ENCODE results near the gene ENDOD1.

DNA sequence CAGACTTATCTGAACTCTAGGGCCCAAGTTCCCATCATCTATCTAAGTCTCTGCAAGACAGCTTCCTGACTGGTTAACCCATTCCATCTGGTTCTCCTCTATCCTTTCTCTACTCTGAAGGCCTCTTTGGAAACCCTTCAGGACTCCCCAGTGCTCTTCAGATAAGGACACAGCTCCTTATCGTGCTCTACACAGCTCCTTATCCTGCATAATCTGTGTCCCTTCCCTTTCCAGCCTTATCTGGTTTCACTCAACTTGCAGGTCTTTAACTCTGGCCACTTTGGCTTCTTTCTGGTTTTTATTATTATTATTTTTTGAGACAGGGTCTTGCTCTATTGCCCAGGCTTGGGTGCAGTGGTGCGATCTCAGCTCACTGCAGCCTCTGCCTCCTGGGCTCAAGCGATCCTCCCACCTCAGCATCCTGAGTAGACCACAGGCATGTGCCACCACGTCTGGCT lies 10.6 kb downstream of the ENDOD1 start:
- no peak for TF ChIP-seq MYC (IDR thresholded peaks at IDR 0.05; ENCODE audit: low read depth, low read length)
- TF ChIP-seq, protein P1, sequence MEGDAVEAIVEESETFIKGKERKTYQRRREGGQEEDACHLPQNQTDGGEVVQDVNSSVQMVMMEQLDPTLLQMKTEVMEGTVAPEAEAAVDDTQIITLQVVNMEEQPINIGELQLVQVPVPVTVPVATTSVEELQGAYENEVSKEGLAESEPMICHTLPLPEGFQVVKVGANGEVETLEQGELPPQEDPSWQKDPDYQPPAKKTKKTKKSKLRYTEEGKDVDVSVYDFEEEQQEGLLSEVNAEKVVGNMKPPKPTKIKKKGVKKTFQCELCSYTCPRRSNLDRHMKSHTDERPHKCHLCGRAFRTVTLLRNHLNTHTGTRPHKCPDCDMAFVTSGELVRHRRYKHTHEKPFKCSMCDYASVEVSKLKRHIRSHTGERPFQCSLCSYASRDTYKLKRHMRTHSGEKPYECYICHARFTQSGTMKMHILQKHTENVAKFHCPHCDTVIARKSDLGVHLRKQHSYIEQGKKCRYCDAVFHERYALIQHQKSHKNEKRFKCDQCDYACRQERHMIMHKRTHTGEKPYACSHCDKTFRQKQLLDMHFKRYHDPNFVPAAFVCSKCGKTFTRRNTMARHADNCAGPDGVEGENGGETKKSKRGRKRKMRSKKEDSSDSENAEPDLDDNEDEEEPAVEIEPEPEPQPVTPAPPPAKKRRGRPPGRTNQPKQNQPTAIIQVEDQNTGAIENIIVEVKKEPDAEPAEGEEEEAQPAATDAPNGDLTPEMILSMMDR (IDR thresholded peaks at IDR 0.05; ENCODE audit: low read depth, low read length), result no peak
- no peak for TF ChIP-seq POLR2A (IDR thresholded peaks at IDR 0.05; ENCODE audit: extremely low read depth, insufficient read length)
- TF ChIP-seq, protein P2, sequence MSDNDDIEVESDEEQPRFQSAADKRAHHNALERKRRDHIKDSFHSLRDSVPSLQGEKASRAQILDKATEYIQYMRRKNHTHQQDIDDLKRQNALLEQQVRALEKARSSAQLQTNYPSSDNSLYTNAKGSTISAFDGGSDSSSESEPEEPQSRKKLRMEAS (IDR thresholded peaks at IDR 0.05; ENCODE audit: low read depth, low read length), result no peak

All from NB4 (cell line).